Sigmoid colon (tissue), 7 donors: Measurements from ENCODE around the gene CEACAM6. TPM values are rescaled to one million over a fixed set of nuclear protein-coding genes. Genes with fewer than 3 reads are reported as not detected.

ENCODE experiments used
- DNase-seq: peaks from one replicate; pipeline ENCODE4 v3.0.0-alpha.2; 2019
- H3K27ac ChIP-seq, 4 donors: fragments of 200-600 bp; sonication (generic); one replicate each; pipeline ENCODE4 v1.5.1; 2016 to 2019; ENCODE audit warnings: mild to moderate bottlenecking in 1 of 4
- H3K27me3 ChIP-seq, 3 donors: fragments of 200-600 bp; sonication (generic); one replicate each; pipeline ENCODE4 v1.5.1; 2019; ENCODE audit warnings: mild to moderate bottlenecking in 1 of 3
- H3K36me3 ChIP-seq, 4 donors: fragments of 200-600 bp; sonication (generic); one replicate each; pipeline ENCODE4 v1.5.1; 2016 to 2019
- H3K4me1 ChIP-seq, 4 donors: fragments of 200-600 bp; sonication (generic); one replicate each; pipeline ENCODE4 v1.5.1; 2017 to 2019
- H3K4me3 ChIP-seq, 4 donors: fragments of 200-600 bp; sonication (generic); one replicate each; pipeline ENCODE4 v1.5.1; 2017 to 2019; ENCODE audit warnings: mild to moderate bottlenecking in 2 of 4, moderate library complexity in 1 of 4
- H3K9me3 ChIP-seq, 4 donors: fragments of 200-600 bp in 3 of 4; sonication (generic) in 3 of 4; one replicate each; pipeline versions ENCODE4 v1.5.1 to v1.6.1; 2013 to 2019
- CTCF ChIP-seq, 4 experiments: fragments of 450-650 bp in 3 of 4; fragments of 200-600 bp in 1 of 4; IDR thresholded peaks; one replicate each; pipeline ENCODE4 v1.5.1; 2016 to 2019; ENCODE audit warnings: antibody characterized with exemption in 4 of 4, mild to moderate bottlenecking in 3 of 4, moderate library complexity in 2 of 4
- EP300 ChIP-seq, 4 donors: sonication (generic); formaldehyde crosslinking; IDR thresholded peaks; one replicate each; pipeline ENCODE4 v1.6.1; 2017; ENCODE audit warnings: antibody characterized with exemption in 4 of 4
- POLR2A ChIP-seq, 2 donors: fragments of 450-650 bp; IDR thresholded peaks; one replicate each; pipeline ENCODE4 v1.6.1; 2016; ENCODE audit warnings: antibody characterized with exemption in 2 of 2, mild to moderate bottlenecking in 2 of 2, moderate library complexity in 2 of 2
- POLR2AphosphoS5 ChIP-seq, 4 donors: sonication (generic); formaldehyde crosslinking; IDR thresholded peaks; one replicate each; pipeline ENCODE4 v1.6.1; 2017; ENCODE audit warnings: antibody characterized with exemption in 4 of 4
- WGBS, 2 donors: extraction: QIAGEN DNeasy Blood & Tissue Kit; methylation state at CpG; one replicate each; pipeline ENCODE4 v1.1.7; 2013; 5-methylcytosine and 5-hydroxymethylcytosine counted together
- intact Hi-C: fragments of 100-400 bp; cut with DNase I; formaldehyde crosslinking; loops from one replicate; pipeline ENCODE4 v1.15.1; 2023
- polyA plus RNA-seq, 3 donors: library from polyadenylated mRNA; stranded (reverse); fragments of 200-250 nt; gene quantifications; one replicate each; pipeline ENCODE4 v1.2.3, GENCODE V29; 2013
- total RNA-seq, 4 donors: library from RNA; depleted of rRNA; stranded (reverse); fragments of >200 nt; gene quantifications; one replicate each; pipeline ENCODE4 v1.1.0, GENCODE V29; 2016
- donor health status: healthy with polysubstance abuse.
- donor health status: Bipolar disorder and iron deficiency.
- donor health status: healthy.

CEACAM6 gene
- total and polyA plus RNA-seq, 7 donors = 0.27 to 516 (median 18.1) TPM; not detected in 1

- H3K27me3 ChIP-seq = peaks cover 0 to 6% (median 0%) of the 10 kb centered on the region in 3 donors
- H3K4me3 ChIP-seq = no peak overlapping the region
- no peak overlapping the region for H3K27ac ChIP-seq
- no peak for DNase-seq
- no peak for TF ChIP-seq POLR2A (IDR thresholded peaks at IDR 0.05)
- no peak for TF ChIP-seq CTCF (IDR thresholded peaks at IDR 0.05)
- TF ChIP-seq EP300 (IDR thresholded peaks at IDR 0.05) = no peak
- TF ChIP-seq POLR2AphosphoS5 (IDR thresholded peaks at IDR 0.05) = no peak
- intact Hi-C loops = no loop called here
- no peaks in the 10 kb centered on the region for H3K36me3 ChIP-seq
- no peaks in the 10 kb centered on the region for H3K4me1 ChIP-seq
- WGBS, 2 donors = 42 to 81% methylated on average over 3 of the region's 3 CpGs
- H3K9me3 ChIP-seq = no peaks in the 10 kb centered on the region
Measured at GRCh38 chr19:41811036-41811435, 55.7 kb downstream of the CEACAM6 start.

GRCh38 chr19:41811981-41812380 is 56.7 kb downstream of the CEACAM6 start:
- Histone ChIP-seq H3K9me3 (no peaks in the 10 kb centered on the region), H3K4me3 (no peak overlapping the region), H3K27ac (no peak overlapping the region), H3K4me1 (no peaks in the 10 kb centered on the region), H3K27me3 (peaks cover 0 to 6% (median 0%) of the 10 kb centered on the region in 3 donors), H3K36me3 (no peaks in the 10 kb centered on the region)
- intact Hi-C loops = no loop called here
- TF ChIP-seq POLR2A (IDR thresholded peaks at IDR 0.05) (no peak), POLR2AphosphoS5 (IDR thresholded peaks at IDR 0.05) (no peak), CTCF (IDR thresholded peaks at IDR 0.05) (no peak), EP300 (IDR thresholded peaks at IDR 0.05) (no peak)
- 74 to 90% methylated on average over 3 of the region's 3 CpGs for WGBS, 2 donors
- DNase-seq = no peak

GRCh38 chr19:41813911-41814310 is 58.6 kb downstream of the CEACAM6 start:
- intact Hi-C loops = no loop called here

GRCh38 chr19:41815301-41815700 is 60.0 kb downstream of the CEACAM6 start:
- intact Hi-C loops = no loop called here
- Histone ChIP-seq H3K27ac (no peak overlapping the region), H3K4me3 (no peak overlapping the region), H3K27me3 (no peaks in the 10 kb centered on the region), H3K9me3 (no peaks in the 10 kb centered on the region), H3K36me3 (no peaks in the 10 kb centered on the region), H3K4me1 (no peaks in the 10 kb centered on the region)
- no peak for TF ChIP-seq CTCF (IDR thresholded peaks at IDR 0.05)
- no peak for TF ChIP-seq POLR2A (IDR thresholded peaks at IDR 0.05)
- TF ChIP-seq POLR2AphosphoS5 (IDR thresholded peaks at IDR 0.05) = no peak
- no peak for TF ChIP-seq EP300 (IDR thresholded peaks at IDR 0.05)
- no peak for DNase-seq
- WGBS, 2 donors = 67 to 76% methylated on average over 4 of the region's 4 CpGs

More at GRCh38 chr19:41813911-41814310, 58.6 kb downstream of the CEACAM6 start:
- DNase-seq = no peak
- Histone ChIP-seq H3K9me3 (no peaks in the 10 kb centered on the region), H3K4me1 (no peaks in the 10 kb centered on the region), H3K4me3 (no peak overlapping the region), H3K36me3 (no peaks in the 10 kb centered on the region), H3K27me3 (peaks cover 0 to 6% (median 0%) of the 10 kb centered on the region in 3 donors), H3K27ac (no peak overlapping the region)
- TF ChIP-seq POLR2A (IDR thresholded peaks at IDR 0.05) (no peak), POLR2AphosphoS5 (IDR thresholded peaks at IDR 0.05) (no peak), EP300 (IDR thresholded peaks at IDR 0.05) (no peak), CTCF (IDR thresholded peaks at IDR 0.05) (no peak)
- 68 to 72% methylated on average over 4 of the region's 4 CpGs for WGBS, 2 donors

- no peak for DNase-seq
- H3K4me3 ChIP-seq = no peak overlapping the region
- intact Hi-C loops = no loop called here
Measured at GRCh38 chr19:41816761-41817160, 61.4 kb downstream of the CEACAM6 start.

More at GRCh38 chr19:41816761-41817160, 61.4 kb downstream of the CEACAM6 start:
- Histone ChIP-seq H3K4me1 (no peaks in the 10 kb centered on the region), H3K27ac (no peak overlapping the region), H3K36me3 (no peaks in the 10 kb centered on the region), H3K27me3 (peaks cover 0 to 5% (median 5%) of the 10 kb centered on the region in 3 donors), H3K9me3 (no peaks in the 10 kb centered on the region)
- WGBS, 2 donors = 12 to 65% methylated on average over 2 of the region's 2 CpGs
- no peak for TF ChIP-seq CTCF (IDR thresholded peaks at IDR 0.05)
- no peak for TF ChIP-seq EP300 (IDR thresholded peaks at IDR 0.05)
- TF ChIP-seq POLR2A (IDR thresholded peaks at IDR 0.05) = no peak
- TF ChIP-seq POLR2AphosphoS5 (IDR thresholded peaks at IDR 0.05) = no peak
